HG03025 (cell line): Measurements from ENCODE around the gene EXOC7.
"Not testable (repeated sequence)": the region's sequence is repeated elsewhere in the genome, so short reads cannot be mapped to it uniquely, and the experiment has no call there.

Source experiments
- ATAC-seq: cut with Tn5 transposase; IDR thresholded peaks from one replicate; pipeline ENCODE4 v1.9.1; 2021; ENCODE audit warnings: mild to moderate bottlenecking, moderate library complexity; ENCODE audit not compliant: unreplicated experiment, low FRiP score

Gene EXOC7

GRCh38 chr17:76049239-76049638 is 54.3 kb downstream of the EXOC7 start:
- ATAC-seq: no peak

- ATAC-seq: no peak
Observed at GRCh38 chr17:76048711-76049110, 54.9 kb downstream of the EXOC7 start.

- no peak for ATAC-seq
Observed at GRCh38 chr17:76048025-76048605, 55.5 kb downstream of the EXOC7 start.

- no peak for ATAC-seq
Observed at GRCh38 chr17:76046064-76046463, 57.5 kb downstream of the EXOC7 start.

- ATAC-seq: not testable (repeated sequence)
Observed at GRCh38 chr17:76044475-76045007, 59.0 kb downstream of the EXOC7 start.

- not testable (repeated sequence) for ATAC-seq
Observed at GRCh38 chr17:76042868-76043267, 60.7 kb downstream of the EXOC7 start.

- ATAC-seq: no peak
Observed at GRCh38 chr17:76040376-76040775, 63.2 kb downstream of the EXOC7 start.

- ATAC-seq: no peak
Observed at GRCh38 chr17:76039121-76039520, 64.5 kb downstream of the EXOC7 start.

- no peak for ATAC-seq
Observed at GRCh38 chr17:76038050-76038449, 65.5 kb downstream of the EXOC7 start.

GRCh38 chr17:76036497-76037261 is 66.9 kb downstream of the EXOC7 start:
- no peak for ATAC-seq

- no peak for ATAC-seq
Observed at GRCh38 chr17:76034428-76035350, 68.9 kb downstream of the EXOC7 start.

- ATAC-seq: no peak
Observed at GRCh38 chr17:76033139-76033538, 70.4 kb downstream of the EXOC7 start.

- ATAC-seq: no peak
Observed at GRCh38 chr17:76032780-76033108, 70.8 kb downstream of the EXOC7 start.

GRCh38 chr17:76032073-76032779 is 71.4 kb downstream of the EXOC7 start:
- no peak for ATAC-seq
